ENCODE measurements around the gene SUN1. TPM values are rescaled to one million over a fixed set of nuclear protein-coding genes. Genes with fewer than 3 reads are reported as not detected.
"Not testable (repeated sequence)": the region's sequence is repeated elsewhere in the genome, so short reads cannot be mapped to it uniquely, and the experiment has no call there.

The SUN1 gene
- total RNA-seq, 6 experiments from 2014 or later = 51.0 to 69.8 (median 61.2) TPM

DNA sequence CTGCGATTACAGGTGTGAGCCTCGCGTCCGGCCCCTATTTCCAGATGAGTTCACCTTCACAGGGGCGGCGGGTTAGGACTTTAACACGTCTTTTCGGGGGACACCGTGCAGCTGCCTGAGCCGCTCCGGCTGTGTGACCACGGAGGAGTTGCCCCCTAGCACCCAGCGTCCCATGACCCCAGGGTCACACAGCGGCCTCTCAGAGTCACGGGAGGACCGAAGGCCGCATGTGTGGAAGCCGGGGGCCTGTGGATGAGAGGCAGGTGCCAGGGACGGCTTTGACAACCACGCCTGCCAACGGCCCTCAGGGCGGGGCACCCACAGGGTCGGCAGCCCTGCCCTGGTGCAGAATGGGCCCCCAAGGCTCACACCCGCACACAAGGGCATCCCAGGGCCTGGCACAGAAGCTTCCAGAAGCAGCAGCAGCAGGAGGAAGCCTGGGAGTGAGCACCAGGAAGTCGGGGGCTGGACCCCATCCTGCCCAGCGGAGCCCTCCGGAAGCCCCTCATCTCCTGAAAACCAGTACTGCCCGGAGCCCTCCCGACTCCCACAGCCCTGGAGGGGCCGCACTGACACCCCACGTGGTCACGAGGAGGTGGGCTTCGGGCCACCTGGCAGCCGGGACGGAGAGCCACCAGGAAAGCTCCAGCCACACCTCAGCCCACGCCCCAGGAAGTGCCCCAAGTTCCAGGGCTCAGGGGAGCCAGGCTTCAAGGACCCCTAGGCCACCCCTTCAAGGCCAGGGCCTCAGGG is 89.5 kb downstream of the SUN1 start:
- Mint-ChIP-seq H3K27me3 (ENCODE audit: insufficient read depth) (peaks cover 3% of the 10 kb centered on the region), H3K4me3 (no peak overlapping the region), H3K4me1 (ENCODE audit: low read depth) (no peaks in the 10 kb centered on the region), H3K27ac (no peak overlapping the region), H3K9me3 (no peaks in the 10 kb centered on the region), H3K36me3 (ENCODE audit: low read depth) (no peaks in the 10 kb centered on the region)
- no peak for DNase-seq
- TF ChIP-seq, protein P1, sequence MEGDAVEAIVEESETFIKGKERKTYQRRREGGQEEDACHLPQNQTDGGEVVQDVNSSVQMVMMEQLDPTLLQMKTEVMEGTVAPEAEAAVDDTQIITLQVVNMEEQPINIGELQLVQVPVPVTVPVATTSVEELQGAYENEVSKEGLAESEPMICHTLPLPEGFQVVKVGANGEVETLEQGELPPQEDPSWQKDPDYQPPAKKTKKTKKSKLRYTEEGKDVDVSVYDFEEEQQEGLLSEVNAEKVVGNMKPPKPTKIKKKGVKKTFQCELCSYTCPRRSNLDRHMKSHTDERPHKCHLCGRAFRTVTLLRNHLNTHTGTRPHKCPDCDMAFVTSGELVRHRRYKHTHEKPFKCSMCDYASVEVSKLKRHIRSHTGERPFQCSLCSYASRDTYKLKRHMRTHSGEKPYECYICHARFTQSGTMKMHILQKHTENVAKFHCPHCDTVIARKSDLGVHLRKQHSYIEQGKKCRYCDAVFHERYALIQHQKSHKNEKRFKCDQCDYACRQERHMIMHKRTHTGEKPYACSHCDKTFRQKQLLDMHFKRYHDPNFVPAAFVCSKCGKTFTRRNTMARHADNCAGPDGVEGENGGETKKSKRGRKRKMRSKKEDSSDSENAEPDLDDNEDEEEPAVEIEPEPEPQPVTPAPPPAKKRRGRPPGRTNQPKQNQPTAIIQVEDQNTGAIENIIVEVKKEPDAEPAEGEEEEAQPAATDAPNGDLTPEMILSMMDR (IDR thresholded peaks at IDR 0.05) = no peak

DNA sequence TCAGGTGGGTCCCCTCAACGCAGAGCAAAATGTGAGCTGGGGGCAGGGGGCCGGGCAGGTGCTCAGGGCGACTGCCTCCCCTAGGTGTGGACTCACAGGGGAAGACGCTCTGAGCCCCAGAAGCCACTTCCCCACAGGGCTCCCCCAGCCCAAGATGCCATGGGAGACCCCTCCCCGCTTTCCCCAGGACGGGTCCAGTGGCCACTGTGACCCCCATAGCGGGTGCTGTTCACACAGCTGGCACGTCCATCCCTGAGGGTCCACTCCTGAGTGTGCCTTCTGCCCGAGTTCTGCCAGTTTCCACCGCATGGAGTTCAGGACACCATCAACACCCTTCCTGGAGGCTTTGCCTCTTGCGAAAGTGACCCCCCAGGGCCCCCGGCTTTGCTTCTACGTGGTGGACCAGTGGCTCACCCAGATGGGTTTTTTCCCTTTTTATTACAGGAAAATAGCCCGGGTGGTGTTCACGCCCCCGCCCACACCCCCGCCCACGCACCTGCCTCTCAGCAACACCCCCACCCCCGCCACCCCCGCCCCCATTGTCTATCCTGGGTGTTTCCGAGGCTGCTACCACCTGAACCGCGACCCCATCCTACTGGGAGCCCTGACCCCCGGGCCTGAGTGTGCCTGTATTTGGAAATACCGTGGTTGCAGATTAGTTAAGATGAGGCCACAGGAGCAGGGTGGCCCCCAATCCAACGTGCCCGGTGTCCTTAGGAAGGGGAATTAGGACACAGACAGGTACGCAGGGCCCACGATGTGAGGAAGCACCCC is 90.2 kb downstream of the SUN1 start:
- H3K27ac Mint-ChIP-seq = no peak overlapping the region
- H3K9me3 Mint-ChIP-seq = no peaks in the 10 kb centered on the region
- H3K4me3 Mint-ChIP-seq = no peak overlapping the region
- TF ChIP-seq, protein P1 (IDR thresholded peaks at IDR 0.05) = no peak
- H3K27me3 Mint-ChIP-seq (ENCODE audit: insufficient read depth) = peaks cover 3% of the 10 kb centered on the region
- DNase-seq = no peak
- no peaks in the 10 kb centered on the region for H3K36me3 Mint-ChIP-seq (ENCODE audit: low read depth)
- no peaks in the 10 kb centered on the region for H3K4me1 Mint-ChIP-seq (ENCODE audit: low read depth)

DNA sequence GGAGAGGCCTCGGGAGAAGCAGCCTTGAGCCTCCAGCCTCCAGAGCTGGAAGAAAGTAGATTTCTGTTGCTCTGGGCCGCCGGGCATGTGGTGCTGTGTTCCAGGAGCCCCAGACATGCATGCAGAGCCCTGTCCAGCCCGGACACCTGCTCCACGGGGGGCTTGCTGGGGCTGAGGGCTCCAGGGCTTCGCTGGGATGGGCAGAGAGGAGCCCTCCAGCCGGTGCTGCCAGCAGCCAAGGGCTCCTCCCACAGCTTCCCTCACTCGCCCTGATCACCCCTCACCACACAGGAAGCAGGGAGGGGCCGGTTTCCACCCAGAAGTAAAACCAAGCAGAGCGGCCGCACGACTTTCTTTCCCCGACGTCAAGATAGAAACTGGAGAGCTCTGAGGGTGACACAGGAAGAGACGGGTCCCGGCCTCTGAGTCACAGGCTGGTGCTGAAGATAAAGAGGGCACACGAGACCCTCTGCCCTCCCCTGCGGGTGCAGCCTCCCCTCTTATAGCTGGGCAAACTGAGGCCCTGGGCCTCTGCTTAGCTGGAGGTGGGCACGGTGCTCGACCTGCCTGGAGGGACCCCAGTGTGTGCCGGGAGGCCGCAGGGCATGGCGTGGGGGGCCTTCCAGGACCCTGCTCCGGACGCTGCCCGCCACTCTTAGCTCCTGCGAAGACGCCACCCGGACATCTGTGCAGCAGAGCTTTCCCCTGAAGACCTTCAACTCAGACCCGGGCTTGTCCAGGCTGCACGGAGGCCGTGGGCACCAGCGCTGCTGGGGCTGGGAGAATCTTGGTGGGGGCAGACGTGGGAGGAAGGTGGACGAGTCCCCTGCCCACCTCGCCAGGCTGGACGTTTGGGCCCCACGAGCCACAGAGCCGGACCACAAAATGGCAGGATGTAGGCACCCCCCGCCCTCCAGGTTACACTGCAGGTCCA is 91.1 kb downstream of the SUN1 start:
- DNase-seq = no peak
- H3K36me3 Mint-ChIP-seq (ENCODE audit: low read depth) = no peaks in the 10 kb centered on the region
- no peaks in the 10 kb centered on the region for H3K4me1 Mint-ChIP-seq (ENCODE audit: low read depth)
- peaks cover 5% of the 10 kb centered on the region for H3K27me3 Mint-ChIP-seq (ENCODE audit: insufficient read depth)
- TF ChIP-seq, protein P1 (IDR thresholded peaks at IDR 0.05) = no peak
- no peak overlapping the region for H3K4me3 Mint-ChIP-seq
- no peak overlapping the region for H3K27ac Mint-ChIP-seq
- H3K9me3 Mint-ChIP-seq = no peaks in the 10 kb centered on the region

DNA sequence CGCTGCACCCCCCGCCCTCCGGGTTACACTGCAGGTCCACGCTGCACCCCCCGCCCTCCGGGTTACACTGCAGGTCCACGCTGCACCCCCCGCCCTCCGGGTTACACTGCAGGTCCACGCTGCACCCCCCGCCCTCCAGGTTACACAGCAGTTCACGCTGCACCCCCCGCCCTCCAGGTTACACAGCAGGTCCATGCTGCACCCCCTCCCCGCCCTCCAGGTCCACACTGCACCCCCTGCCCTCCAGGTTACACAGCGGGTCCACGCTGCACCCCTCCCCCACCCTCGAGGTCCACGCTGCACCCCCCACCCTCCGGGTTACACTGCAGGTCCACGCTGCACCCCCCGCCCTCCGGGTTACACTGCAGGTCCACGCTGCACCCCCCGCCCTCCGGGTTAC is 91.8 kb downstream of the SUN1 start:
- not testable (repeated sequence) for H3K27ac Mint-ChIP-seq; H3K9me3 Mint-ChIP-seq; H3K4me3 Mint-ChIP-seq; H3K27me3 Mint-ChIP-seq (ENCODE audit: insufficient read depth); DNase-seq; H3K4me1 Mint-ChIP-seq (ENCODE audit: low read depth); H3K36me3 Mint-ChIP-seq (ENCODE audit: low read depth)

Other genes with a start within 250 kb of the SUN1 start
- gene DNAAF5, start 105.8 kb upstream of the SUN1 start, total RNA-seq (2021; fragmentation: NEBNext Ultra II Directional; extraction: Animal tissue kit (Norgen Biotek cat#: 25700)) = 10 to 100 TPM; 25.4 to 33.0 (median 27.5) TPM
- gene PRKAR1B, start 105.2 kb upstream of the SUN1 start, total RNA-seq (2021; fragmentation: NEBNext Ultra II Directional; extraction: Animal tissue kit (Norgen Biotek cat#: 25700)) = 10 to 100 TPM; 15.5 to 22.7 (median 17.1) TPM
- gene GET4, start 44.1 kb downstream of the SUN1 start, total RNA-seq (2021; fragmentation: NEBNext Ultra II Directional; extraction: Animal tissue kit (Norgen Biotek cat#: 25700)) = 10 to 100 TPM; 21.3 to 26.3 (median 25.5) TPM
- gene ADAP1, start 122.2 kb downstream of the SUN1 start, total RNA-seq (2021; fragmentation: NEBNext Ultra II Directional; extraction: Animal tissue kit (Norgen Biotek cat#: 25700)) = 1 to 10 TPM in 2 of 6 experiments, under 1 TPM in 4; 0.64 to 1.1 (median 0.90) TPM
- gene COX19, start 143.1 kb downstream of the SUN1 start, total RNA-seq (2021; fragmentation: NEBNext Ultra II Directional; extraction: Animal tissue kit (Norgen Biotek cat#: 25700)) = 1 to 10 TPM; 5.6 to 7.6 (median 6.5) TPM
- under 1 TPM in 2 of 6 experiments, not detected in 4; 0.15 to 0.25 TPM for gene CYP2W1, start 150.7 kb downstream of the SUN1 start, total RNA-seq (2021; fragmentation: NEBNext Ultra II Directional; extraction: Animal tissue kit (Norgen Biotek cat#: 25700))
- gene GPR146, start 212.1 kb downstream of the SUN1 start, total RNA-seq (2021; fragmentation: NEBNext Ultra II Directional; extraction: Animal tissue kit (Norgen Biotek cat#: 25700)) = under 1 TPM; 0.26 to 0.92 (median 0.52) TPM